ENCODE data around the gene NTRK1.

The NTRK1 gene

DNA sequence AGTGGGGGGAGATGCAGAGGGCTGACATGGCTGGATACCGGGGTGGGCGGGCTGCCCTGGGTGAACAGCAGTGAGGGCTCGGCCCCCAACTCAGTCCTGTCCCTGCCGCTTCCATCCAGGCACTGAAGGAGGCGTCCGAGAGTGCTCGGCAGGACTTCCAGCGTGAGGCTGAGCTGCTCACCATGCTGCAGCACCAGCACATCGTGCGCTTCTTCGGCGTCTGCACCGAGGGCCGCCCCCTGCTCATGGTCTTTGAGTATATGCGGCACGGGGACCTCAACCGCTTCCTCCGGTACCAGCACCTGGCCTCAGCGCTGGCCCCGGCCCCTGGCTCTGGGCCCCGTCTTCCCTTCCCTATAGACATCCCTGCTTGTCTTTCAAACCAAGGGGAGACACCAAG, 15.6 kb downstream of the NTRK1 start:
- H3K79me2 ChIP-seq (ENCODE audit: insufficient read depth, low read depth): no peaks in the 10 kb centered on the region
- peaks cover 100% of the 10 kb centered on the region for H3K27me3 ChIP-seq (ENCODE audit: insufficient read depth, low read depth)
- H3K9ac ChIP-seq: no peak overlapping the region
- no peak overlapping the region for H2AFZ ChIP-seq (ENCODE audit: low read depth)
- H4K20me1 ChIP-seq (ENCODE audit: insufficient read depth): no peaks in the 10 kb centered on the region
- H3K4me1 ChIP-seq (ENCODE audit: low read depth, poor library complexity, severe bottlenecking): peaks cover 12% of the 10 kb centered on the region
- no peaks in the 10 kb centered on the region for H3K36me3 ChIP-seq (ENCODE audit: insufficient read depth)
- H3K4me2 ChIP-seq: no peak overlapping the region
- H3K27ac ChIP-seq: no peak overlapping the region
- no peak overlapping the region for H3K4me3 ChIP-seq (IDR thresholded peaks at IDR 0.05; ENCODE audit: insufficient read depth, low read depth, low read length)
- TF ChIP-seq, protein P1, sequence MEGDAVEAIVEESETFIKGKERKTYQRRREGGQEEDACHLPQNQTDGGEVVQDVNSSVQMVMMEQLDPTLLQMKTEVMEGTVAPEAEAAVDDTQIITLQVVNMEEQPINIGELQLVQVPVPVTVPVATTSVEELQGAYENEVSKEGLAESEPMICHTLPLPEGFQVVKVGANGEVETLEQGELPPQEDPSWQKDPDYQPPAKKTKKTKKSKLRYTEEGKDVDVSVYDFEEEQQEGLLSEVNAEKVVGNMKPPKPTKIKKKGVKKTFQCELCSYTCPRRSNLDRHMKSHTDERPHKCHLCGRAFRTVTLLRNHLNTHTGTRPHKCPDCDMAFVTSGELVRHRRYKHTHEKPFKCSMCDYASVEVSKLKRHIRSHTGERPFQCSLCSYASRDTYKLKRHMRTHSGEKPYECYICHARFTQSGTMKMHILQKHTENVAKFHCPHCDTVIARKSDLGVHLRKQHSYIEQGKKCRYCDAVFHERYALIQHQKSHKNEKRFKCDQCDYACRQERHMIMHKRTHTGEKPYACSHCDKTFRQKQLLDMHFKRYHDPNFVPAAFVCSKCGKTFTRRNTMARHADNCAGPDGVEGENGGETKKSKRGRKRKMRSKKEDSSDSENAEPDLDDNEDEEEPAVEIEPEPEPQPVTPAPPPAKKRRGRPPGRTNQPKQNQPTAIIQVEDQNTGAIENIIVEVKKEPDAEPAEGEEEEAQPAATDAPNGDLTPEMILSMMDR (conservative IDR thresholded peaks at IDR 0.05; ENCODE audit: low read depth, low read length): no peak

DNA sequence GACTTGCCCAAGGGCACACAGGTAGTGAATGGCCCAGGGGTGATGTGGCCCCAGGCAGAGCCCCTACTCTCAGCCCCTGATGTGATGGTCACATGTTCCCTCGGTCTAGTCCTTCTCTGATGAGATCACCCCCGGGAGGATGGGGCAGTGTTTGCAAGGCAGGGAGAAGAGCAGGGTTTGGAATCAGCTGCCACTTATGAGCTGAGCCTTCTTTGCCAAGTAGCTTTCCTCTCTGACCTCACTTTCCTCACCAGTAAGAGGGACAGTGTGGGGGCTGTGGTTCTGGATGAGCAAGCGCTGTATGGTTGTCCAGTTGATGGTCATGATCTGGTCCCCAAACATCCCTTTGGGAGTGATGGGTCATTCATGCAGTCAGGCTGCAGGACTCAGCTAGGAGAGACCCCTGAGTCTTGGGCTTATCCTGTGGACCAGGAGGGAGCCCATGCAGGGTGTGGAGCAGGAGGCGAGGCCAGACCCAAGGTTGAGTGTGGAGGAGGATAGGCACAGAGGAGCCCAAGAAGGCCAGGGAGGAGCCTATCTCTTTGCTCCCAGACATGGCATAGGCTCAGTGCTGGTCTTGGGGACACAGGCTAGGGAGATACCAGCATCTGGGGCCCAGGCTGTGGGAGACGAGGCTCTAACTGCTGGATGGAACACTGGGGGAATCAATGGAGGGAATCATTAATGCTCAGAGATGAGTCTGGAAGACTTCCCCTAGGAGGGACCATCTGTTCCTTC, 16.9 kb downstream of the NTRK1 start:
- no peak overlapping the region for H3K4me3 ChIP-seq (IDR thresholded peaks at IDR 0.05; ENCODE audit: insufficient read depth, low read depth, low read length)
- H3K36me3 ChIP-seq (ENCODE audit: insufficient read depth): no peaks in the 10 kb centered on the region
- no peak overlapping the region for H3K27ac ChIP-seq
- no peak overlapping the region for H3K9ac ChIP-seq
- H3K27me3 ChIP-seq (ENCODE audit: insufficient read depth, low read depth): peaks cover 100% of the 10 kb centered on the region
- H4K20me1 ChIP-seq (ENCODE audit: insufficient read depth): no peaks in the 10 kb centered on the region
- H2AFZ ChIP-seq (ENCODE audit: low read depth): no peak overlapping the region
- TF ChIP-seq, protein P1 (conservative IDR thresholded peaks at IDR 0.05; ENCODE audit: low read depth, low read length): no peak
- H3K4me1 ChIP-seq (ENCODE audit: low read depth, poor library complexity, severe bottlenecking): peaks cover 10% of the 10 kb centered on the region
- no peaks in the 10 kb centered on the region for H3K79me2 ChIP-seq (ENCODE audit: insufficient read depth, low read depth)
- no peak overlapping the region for H3K4me2 ChIP-seq

DNA sequence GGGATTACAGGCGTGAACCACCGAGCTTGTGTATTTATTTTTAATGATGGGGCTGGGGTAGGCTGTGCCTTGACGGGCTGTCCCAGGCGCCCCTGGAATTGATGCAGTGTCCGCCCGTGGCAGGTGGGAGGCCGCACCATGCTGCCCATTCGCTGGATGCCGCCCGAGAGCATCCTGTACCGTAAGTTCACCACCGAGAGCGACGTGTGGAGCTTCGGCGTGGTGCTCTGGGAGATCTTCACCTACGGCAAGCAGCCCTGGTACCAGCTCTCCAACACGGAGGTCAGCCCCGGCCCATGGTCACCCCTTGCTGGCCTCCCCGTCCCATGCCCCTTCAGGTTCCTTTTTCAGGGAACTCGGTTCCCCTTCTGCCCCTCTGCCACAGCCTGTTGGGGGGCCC, 19.2 kb downstream of the NTRK1 start:
- H2AFZ ChIP-seq (ENCODE audit: low read depth): no peak overlapping the region
- peaks cover 100% of the 10 kb centered on the region for H3K27me3 ChIP-seq (ENCODE audit: insufficient read depth, low read depth)

DNA sequence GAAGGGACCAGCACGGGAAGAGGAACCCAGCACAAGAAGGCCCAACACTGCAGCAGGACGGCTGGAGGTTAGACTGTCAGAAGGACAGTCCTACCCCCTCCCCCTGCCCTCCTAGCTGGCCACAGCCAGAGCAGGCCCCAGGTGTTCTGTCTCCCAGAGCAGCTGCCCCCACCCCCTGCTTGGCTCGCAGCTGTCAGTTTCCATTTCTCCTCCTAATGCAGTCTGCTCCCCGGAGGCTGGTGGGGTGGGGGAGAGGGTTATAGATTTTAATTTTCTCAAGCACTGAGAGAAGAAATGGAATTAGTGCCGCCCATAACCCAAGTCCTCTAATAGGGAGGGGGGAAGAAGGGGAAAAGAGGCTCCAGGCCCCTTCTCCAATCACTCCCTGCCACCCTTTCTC, 19.8 kb downstream of the NTRK1 start:
- Histone ChIP-seq H3K27me3 (ENCODE audit: insufficient read depth, low read depth) (peaks cover 100% of the 10 kb centered on the region), H3K4me1 (ENCODE audit: low read depth, poor library complexity, severe bottlenecking) (peaks cover 10% of the 10 kb centered on the region), H3K4me3 (IDR thresholded peaks at IDR 0.05; ENCODE audit: insufficient read depth, low read depth, low read length) (no peak overlapping the region), H3K9ac (no peak overlapping the region), H3K27ac (no peak overlapping the region), H3K36me3 (ENCODE audit: insufficient read depth) (no peaks in the 10 kb centered on the region), H3K4me2 (no peak overlapping the region; the same call in 1 of the 2 replicates), H3K79me2 (ENCODE audit: insufficient read depth, low read depth) (no peaks in the 10 kb centered on the region), H2AFZ (ENCODE audit: low read depth) (no peak overlapping the region), H4K20me1 (ENCODE audit: insufficient read depth) (no peaks in the 10 kb centered on the region)
- TF ChIP-seq, protein P1 (conservative IDR thresholded peaks at IDR 0.05; ENCODE audit: low read depth, low read length): no peak

More for the DNA sequence above, 19.2 kb downstream of the NTRK1 start:
- Histone ChIP-seq H3K79me2 (ENCODE audit: insufficient read depth, low read depth) (no peaks in the 10 kb centered on the region), H3K4me3 (IDR thresholded peaks at IDR 0.05; ENCODE audit: insufficient read depth, low read depth, low read length) (no peak overlapping the region), H4K20me1 (ENCODE audit: insufficient read depth) (no peaks in the 10 kb centered on the region), H3K9ac (no peak overlapping the region), H3K36me3 (ENCODE audit: insufficient read depth) (no peaks in the 10 kb centered on the region), H3K27ac (no peak overlapping the region), H3K4me1 (ENCODE audit: low read depth, poor library complexity, severe bottlenecking) (peaks cover 10% of the 10 kb centered on the region), H3K4me2 (no peak overlapping the region)
- TF ChIP-seq, protein P1 (conservative IDR thresholded peaks at IDR 0.05; ENCODE audit: low read depth, low read length): no peak

All from KMS-11 (cell line).